ENCODE data around the gene CDKN2C.
"Not testable (repeated sequence)": the region's sequence is repeated elsewhere in the genome, so short reads cannot be mapped to it uniquely, and the experiment has no call there.

Gene CDKN2C

DNA sequence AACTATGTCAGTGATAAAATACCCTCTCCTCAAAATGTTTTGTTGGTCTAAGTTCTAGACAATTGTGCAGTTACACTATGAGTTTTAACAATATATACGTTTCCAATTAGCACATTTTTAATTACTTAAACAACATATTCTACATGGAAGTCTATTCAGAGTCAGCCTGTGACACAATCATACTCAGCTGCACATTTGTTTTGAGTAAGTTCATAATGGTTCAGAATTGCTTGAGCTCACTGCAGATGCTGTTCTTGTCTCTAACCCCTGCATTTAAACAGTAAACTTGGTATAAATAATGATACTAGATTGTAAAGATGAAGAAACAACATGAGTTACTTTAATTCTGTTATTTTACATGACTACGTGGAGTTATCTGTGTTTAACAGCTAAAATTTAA, 30.6 kb downstream of the CDKN2C start:
- H3K4me1 ChIP-seq (ENCODE audit: control insufficient read depth in 1 of 2, insufficient read depth in 1 of 2, low read depth in 1 of 2, low read length in 1 of 2): no peaks in the 10 kb centered on the region
- no peaks in the 10 kb centered on the region for H3K36me3 ChIP-seq
- H3K27ac ChIP-seq: no peak overlapping the region
- TF ChIP-seq, protein P1, sequence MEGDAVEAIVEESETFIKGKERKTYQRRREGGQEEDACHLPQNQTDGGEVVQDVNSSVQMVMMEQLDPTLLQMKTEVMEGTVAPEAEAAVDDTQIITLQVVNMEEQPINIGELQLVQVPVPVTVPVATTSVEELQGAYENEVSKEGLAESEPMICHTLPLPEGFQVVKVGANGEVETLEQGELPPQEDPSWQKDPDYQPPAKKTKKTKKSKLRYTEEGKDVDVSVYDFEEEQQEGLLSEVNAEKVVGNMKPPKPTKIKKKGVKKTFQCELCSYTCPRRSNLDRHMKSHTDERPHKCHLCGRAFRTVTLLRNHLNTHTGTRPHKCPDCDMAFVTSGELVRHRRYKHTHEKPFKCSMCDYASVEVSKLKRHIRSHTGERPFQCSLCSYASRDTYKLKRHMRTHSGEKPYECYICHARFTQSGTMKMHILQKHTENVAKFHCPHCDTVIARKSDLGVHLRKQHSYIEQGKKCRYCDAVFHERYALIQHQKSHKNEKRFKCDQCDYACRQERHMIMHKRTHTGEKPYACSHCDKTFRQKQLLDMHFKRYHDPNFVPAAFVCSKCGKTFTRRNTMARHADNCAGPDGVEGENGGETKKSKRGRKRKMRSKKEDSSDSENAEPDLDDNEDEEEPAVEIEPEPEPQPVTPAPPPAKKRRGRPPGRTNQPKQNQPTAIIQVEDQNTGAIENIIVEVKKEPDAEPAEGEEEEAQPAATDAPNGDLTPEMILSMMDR (IDR thresholded peaks at IDR 0.05): no peak
- H3K4me3 ChIP-seq (ENCODE audit: low read depth in 1 of 2, low read length in 1 of 2): no peak overlapping the region
- H3K9me3 ChIP-seq: no peaks in the 10 kb centered on the region
- peaks cover 63% of the 10 kb centered on the region for H3K27me3 ChIP-seq

DNA sequence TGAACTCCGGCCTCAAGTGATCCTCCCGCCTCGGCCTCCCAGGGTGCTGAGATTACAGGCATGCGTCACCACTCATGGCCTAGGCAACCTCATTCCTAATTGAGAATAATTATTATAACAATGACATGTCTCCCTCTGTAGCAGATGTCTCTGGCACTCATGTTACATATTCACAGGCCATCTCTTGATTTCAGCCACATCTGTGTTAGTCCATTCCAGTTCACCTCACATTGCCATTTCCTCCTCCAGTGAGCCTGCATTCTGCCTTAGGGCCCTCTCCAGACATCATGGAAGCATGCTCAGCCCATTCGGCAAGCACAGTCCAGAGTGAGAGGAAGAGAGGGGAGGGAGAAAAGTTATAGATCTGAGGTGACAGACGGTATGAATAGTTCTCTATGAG, 32.5 kb downstream of the CDKN2C start:
- peaks cover 53% of the 10 kb centered on the region for H3K27me3 ChIP-seq
- no peaks in the 10 kb centered on the region for H3K9me3 ChIP-seq
- no peak overlapping the region for H3K4me3 ChIP-seq (ENCODE audit: low read depth in 1 of 2, low read length in 1 of 2)
- H3K27ac ChIP-seq: no peak overlapping the region
- no peaks in the 10 kb centered on the region for H3K4me1 ChIP-seq (ENCODE audit: control insufficient read depth in 1 of 2, insufficient read depth in 1 of 2, low read depth in 1 of 2, low read length in 1 of 2)
- no peaks in the 10 kb centered on the region for H3K36me3 ChIP-seq
- TF ChIP-seq, protein P1 (IDR thresholded peaks at IDR 0.05): no peak

DNA sequence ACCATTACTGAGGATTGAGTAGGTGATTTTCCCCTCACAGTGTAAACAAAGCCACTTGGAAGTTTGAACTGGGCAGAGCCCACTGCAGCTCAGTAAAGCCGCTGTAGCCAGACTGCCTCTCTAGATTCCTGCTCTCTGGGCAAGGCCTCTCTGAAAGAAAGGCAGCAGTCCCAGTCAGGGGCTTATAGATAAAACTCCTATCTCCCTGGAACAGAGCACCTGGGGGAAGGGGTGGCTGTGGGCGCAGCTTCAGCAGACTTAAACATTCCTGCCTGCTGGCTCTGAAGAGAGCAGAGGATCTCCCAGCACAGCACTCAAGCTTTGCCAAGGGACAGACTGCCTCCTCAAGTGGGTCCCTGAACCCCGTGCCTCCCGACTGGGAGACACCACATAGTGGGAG, 35.5 kb downstream of the CDKN2C start:
- H3K36me3 ChIP-seq; H3K27ac ChIP-seq; H3K9me3 ChIP-seq; H3K4me1 ChIP-seq (ENCODE audit: control insufficient read depth in 1 of 2, insufficient read depth in 1 of 2, low read depth in 1 of 2, low read length in 1 of 2); H3K4me3 ChIP-seq (ENCODE audit: low read depth in 1 of 2, low read length in 1 of 2): not testable (repeated sequence)
- H3K27me3 ChIP-seq: peaks cover 41% of the 10 kb centered on the region

DNA sequence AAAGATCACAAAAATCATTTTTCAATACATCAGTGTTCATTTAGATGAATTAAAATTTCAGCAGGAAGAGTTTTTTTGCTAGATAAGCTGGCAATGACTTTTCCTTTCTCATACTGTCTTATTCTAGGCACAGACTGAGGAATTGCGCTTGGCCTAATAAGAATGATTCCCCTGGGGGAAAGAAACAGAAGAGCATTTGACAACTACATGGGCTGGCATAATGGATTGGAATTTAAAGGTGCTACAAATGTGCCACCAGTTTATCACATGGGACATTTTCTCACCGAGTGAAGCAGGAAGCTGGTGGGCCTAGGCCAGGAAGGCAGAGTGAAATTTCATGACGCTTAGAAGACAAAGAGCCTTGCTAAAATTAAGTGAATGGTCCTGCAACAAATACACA, 39.3 kb downstream of the CDKN2C start:
- H3K36me3 ChIP-seq: no peaks in the 10 kb centered on the region
- no peaks in the 10 kb centered on the region for H3K4me1 ChIP-seq (ENCODE audit: control insufficient read depth in 1 of 2, insufficient read depth in 1 of 2, low read depth in 1 of 2, low read length in 1 of 2)
- peaks cover 17% of the 10 kb centered on the region for H3K27me3 ChIP-seq
- TF ChIP-seq, protein P1 (IDR thresholded peaks at IDR 0.05): no peak
- H3K9me3 ChIP-seq: no peaks in the 10 kb centered on the region
- H3K27ac ChIP-seq: no peak overlapping the region
- no peak overlapping the region for H3K4me3 ChIP-seq (ENCODE audit: low read depth in 1 of 2, low read length in 1 of 2)

DNA sequence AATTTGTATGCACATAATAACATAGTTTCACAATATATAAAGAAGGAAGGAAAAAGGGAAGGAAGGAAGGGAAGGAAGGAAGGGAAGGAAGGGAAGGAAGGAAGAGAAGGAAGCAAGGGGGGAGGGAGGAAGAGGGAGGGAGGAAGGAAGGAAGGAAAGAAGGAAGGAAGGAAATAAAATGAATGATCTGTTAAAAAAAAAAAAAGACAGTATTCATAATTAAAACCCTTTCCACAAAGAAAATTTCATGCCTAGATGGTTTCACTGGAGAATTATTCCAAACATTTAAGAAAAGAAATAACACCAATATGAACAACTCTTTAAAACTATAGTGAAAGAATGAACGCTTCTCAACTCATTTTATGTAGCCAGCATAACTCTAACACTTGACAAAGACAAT, 44.8 kb downstream of the CDKN2C start:
- no peaks in the 10 kb centered on the region for H3K9me3 ChIP-seq
- H3K4me1 ChIP-seq (ENCODE audit: control insufficient read depth in 1 of 2, insufficient read depth in 1 of 2, low read depth in 1 of 2, low read length in 1 of 2): peaks cover 2 to 4% of the 10 kb centered on the region in 2 experiments
- H3K36me3 ChIP-seq: no peaks in the 10 kb centered on the region

DNA sequence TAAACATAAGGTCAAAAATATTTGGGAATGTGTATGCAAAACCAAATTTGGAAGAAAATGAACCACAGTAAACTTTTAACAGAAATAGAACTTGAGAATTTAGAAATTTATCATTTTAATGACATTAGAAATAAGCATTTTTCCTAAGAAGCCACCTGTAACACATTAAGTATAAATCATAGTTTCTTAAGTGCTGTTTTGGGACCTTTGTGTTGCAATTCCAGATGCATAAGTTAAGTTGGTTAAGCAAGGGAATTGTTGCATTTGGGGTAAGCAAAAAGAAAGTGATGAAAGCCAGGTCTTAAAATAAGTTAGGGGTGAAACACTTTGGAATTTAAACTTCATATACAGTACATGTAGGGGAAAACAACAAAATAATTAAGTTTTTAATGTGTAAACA, 49.8 kb downstream of the CDKN2C start:
- no peaks in the 10 kb centered on the region for H3K9me3 ChIP-seq
- H3K4me3 ChIP-seq (ENCODE audit: low read depth in 1 of 2, low read length in 1 of 2): no peak overlapping the region
- H3K27me3 ChIP-seq: peaks cover 3% of the 10 kb centered on the region
- peaks cover 2 to 19% of the 10 kb centered on the region in 2 experiments for H3K4me1 ChIP-seq (ENCODE audit: control insufficient read depth in 1 of 2, insufficient read depth in 1 of 2, low read depth in 1 of 2, low read length in 1 of 2)
- H3K36me3 ChIP-seq: no peaks in the 10 kb centered on the region
- TF ChIP-seq, protein P1 (IDR thresholded peaks at IDR 0.05): no peak
- H3K27ac ChIP-seq: no peak overlapping the region

More for the DNA sequence above, 44.8 kb downstream of the CDKN2C start:
- no peak overlapping the region for H3K4me3 ChIP-seq (ENCODE audit: low read depth in 1 of 2, low read length in 1 of 2)
- TF ChIP-seq, protein P1 (IDR thresholded peaks at IDR 0.05): no peak
- peaks cover 3% of the 10 kb centered on the region for H3K27me3 ChIP-seq
- H3K27ac ChIP-seq: no peak overlapping the region

Data from neutrophil (primary cell).